ENCODE data around the gene FGF3.

Gene FGF3

DNA sequence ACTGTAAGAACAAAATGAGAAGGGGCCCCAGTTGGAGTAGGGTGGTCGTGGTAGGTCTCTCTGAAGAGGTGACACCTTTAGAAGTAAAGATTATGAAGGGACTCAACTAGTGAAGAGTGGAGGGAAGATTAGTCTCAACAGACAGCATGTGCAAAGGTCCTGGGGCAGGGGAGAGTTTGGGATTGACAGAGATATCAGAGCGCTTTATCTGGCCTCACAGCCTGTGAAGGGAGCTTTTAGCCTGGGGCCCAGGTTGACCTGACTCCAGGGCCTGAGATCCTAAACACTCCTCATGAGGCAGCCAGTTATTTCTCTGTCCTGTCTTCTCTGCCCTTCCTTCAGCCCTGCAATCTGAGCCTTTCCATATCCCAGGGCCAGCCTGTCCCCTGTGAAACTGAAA is 16.2 kb downstream of the FGF3 start:
- peaks cover 1% of the 10 kb centered on the region for H3K4me1 Mint-ChIP-seq
- no peak overlapping the region for H3K27ac Mint-ChIP-seq
- TF ChIP-seq CTCF (IDR thresholded peaks at IDR 0.05), result no peak
- no peaks in the 10 kb centered on the region for H3K9me3 Mint-ChIP-seq
- no peak overlapping the region for H3K4me3 Mint-ChIP-seq
- peaks cover 11% of the 10 kb centered on the region for H3K27me3 Mint-ChIP-seq (ENCODE audit: low read depth, poor library complexity)
- H3K36me3 Mint-ChIP-seq (ENCODE audit: low read depth), result no peaks in the 10 kb centered on the region
- no peak for DNase-seq

GRCh38 chr11:69802590-69802989 is 16.6 kb downstream of the FGF3 start:
- H3K36me3 Mint-ChIP-seq (ENCODE audit: low read depth), result no peaks in the 10 kb centered on the region
- H3K27ac Mint-ChIP-seq, result no peak overlapping the region
- peaks cover 11% of the 10 kb centered on the region for H3K27me3 Mint-ChIP-seq (ENCODE audit: low read depth, poor library complexity)
- DNase-seq, result no peak
- H3K4me1 Mint-ChIP-seq, result no peaks in the 10 kb centered on the region
- H3K4me3 Mint-ChIP-seq, result no peak overlapping the region
- no peaks in the 10 kb centered on the region for H3K9me3 Mint-ChIP-seq
- no peak for TF ChIP-seq CTCF (IDR thresholded peaks at IDR 0.05)

- no peak overlapping the region for H3K27ac Mint-ChIP-seq
- H3K4me1 Mint-ChIP-seq, result no peaks in the 10 kb centered on the region
- no peaks in the 10 kb centered on the region for H3K36me3 Mint-ChIP-seq (ENCODE audit: low read depth)
- peak; percentile 85 for DNase-seq
- TF ChIP-seq CTCF (IDR thresholded peaks at IDR 0.05), result peak; percentile 91
- H3K27me3 Mint-ChIP-seq (ENCODE audit: low read depth, poor library complexity), result peaks cover 13% of the 10 kb centered on the region
- H3K4me3 Mint-ChIP-seq, result no peak overlapping the region
- H3K9me3 Mint-ChIP-seq, result no peaks in the 10 kb centered on the region
Measured at GRCh38 chr11:69801513-69802335, 17.5 kb downstream of the FGF3 start.

- H3K27ac Mint-ChIP-seq, result no peak overlapping the region
- no peak for DNase-seq
- no peak overlapping the region for H3K4me3 Mint-ChIP-seq
- H3K36me3 Mint-ChIP-seq (ENCODE audit: low read depth), result no peaks in the 10 kb centered on the region
- no peaks in the 10 kb centered on the region for H3K9me3 Mint-ChIP-seq
- H3K4me1 Mint-ChIP-seq, result peaks cover 5% of the 10 kb centered on the region
- no peak for TF ChIP-seq CTCF (IDR thresholded peaks at IDR 0.05)
- peaks cover 13% of the 10 kb centered on the region for H3K27me3 Mint-ChIP-seq (ENCODE audit: low read depth, poor library complexity)
Measured at GRCh38 chr11:69800278-69800677, 18.9 kb downstream of the FGF3 start.

DNA sequence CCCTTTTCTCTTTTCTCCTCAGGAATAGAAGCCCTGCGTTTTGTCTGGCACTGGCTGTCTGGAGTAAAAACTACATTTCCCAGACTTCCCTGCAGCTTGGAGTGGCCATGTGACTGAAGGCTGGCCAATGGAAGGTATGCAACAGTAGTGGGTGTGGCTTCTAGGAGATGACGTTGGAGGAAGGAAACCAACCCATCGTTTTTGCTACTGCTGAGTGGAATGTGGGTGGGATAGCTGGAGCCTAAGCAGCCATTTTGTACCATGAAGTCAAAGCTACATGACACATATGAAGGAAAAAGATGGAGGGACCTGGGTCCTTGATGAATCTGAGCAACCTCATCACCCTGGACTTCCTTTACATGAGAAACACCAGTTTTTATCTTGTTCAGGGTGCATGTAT is 19.6 kb downstream of the FGF3 start:
- Mint-ChIP-seq H3K27ac (no peak overlapping the region), H3K4me1 (peaks cover 5% of the 10 kb centered on the region), H3K4me3 (no peak overlapping the region), H3K27me3 (ENCODE audit: low read depth, poor library complexity) (peaks cover 16% of the 10 kb centered on the region), H3K9me3 (no peaks in the 10 kb centered on the region), H3K36me3 (ENCODE audit: low read depth) (no peaks in the 10 kb centered on the region)
- DNase-seq, result no peak
- no peak for TF ChIP-seq CTCF (IDR thresholded peaks at IDR 0.05)

- Mint-ChIP-seq H3K36me3 (ENCODE audit: low read depth) (no peaks in the 10 kb centered on the region), H3K4me3 (no peak overlapping the region), H3K4me1 (peaks cover 5% of the 10 kb centered on the region), H3K27ac (no peak overlapping the region), H3K27me3 (ENCODE audit: low read depth, poor library complexity) (peaks cover 16% of the 10 kb centered on the region), H3K9me3 (no peaks in the 10 kb centered on the region)
- DNase-seq, result no peak
- no peak for TF ChIP-seq CTCF (IDR thresholded peaks at IDR 0.05)
Measured at GRCh38 chr11:69799097-69799496, 20.1 kb downstream of the FGF3 start.
